CD4-positive, alpha-beta T cell (primary cell): Measurements from ENCODE around the gene GINS3. TPM values are rescaled to one million over a fixed set of nuclear protein-coding genes. Genes with fewer than 3 reads are reported as not detected.

Experiments used
- ATAC-seq: fragments of 200-7000 bp; cut with Tn5 transposase; one replicate; pipeline ENCODE4 v1.10.0; 2022; ENCODE audit warnings: mild to moderate bottlenecking; ENCODE audit not compliant: poor library complexity
- CTCF ChIA-PET: fragments of 350-600 bp; sonication (Branson Sonifier 250); formaldehyde crosslinking; loops from one replicate; lab custom pipeline; 2021; ENCODE audit warnings: antibody characterized with exemption, inconsistent platforms; lab: Charles Lee
- POLR2A ChIA-PET: fragments of 350-600 bp; sonication (Branson Sonifier 250); formaldehyde crosslinking; loops from one replicate; lab custom pipeline; 2021; ENCODE audit warnings: antibody characterized with exemption, inconsistent platforms; lab: Charles Lee
- DNase-seq, 14 experiments: peaks; one replicate each; pipeline ENCODE4 v3.0.0-alpha.2; 2013 to 2020; ENCODE audit warnings: mixed read lengths in 2 of 14
- H3K27ac ChIP-seq, 2 donors: one replicate each; pipeline versions ENCODE4 v1.5.1 to v1.7.0; 2013; ENCODE audit warnings: low read length in 2 of 2, low read depth in 1 of 2, mild to moderate bottlenecking in 1 of 2
- H3K27me3 ChIP-seq, 2 experiments: 1 replicate in 1 of 2; 2 replicates in 1 of 2; pipeline versions ENCODE4 v1.6.1 to v1.7.0; 2013; ENCODE audit warnings: low read length in 2 of 2, control low read depth in 1 of 2, mild to moderate bottlenecking in 1 of 2, moderate library complexity in 1 of 2; ENCODE audit not compliant: insufficient read depth in 2 of 2, control insufficient read depth in 1 of 2
- H3K36me3 ChIP-seq: one replicate; pipeline ENCODE4 v1.6.1; 2013; ENCODE audit warnings: low read length, control low read depth; ENCODE audit not compliant: insufficient read depth
- H3K4me1 ChIP-seq: one replicate; pipeline ENCODE4 v1.6.1; 2013; ENCODE audit warnings: low read length, control low read depth; ENCODE audit not compliant: insufficient read depth
- H3K4me3 ChIP-seq: one replicate; pipeline ENCODE4 v1.5.1; 2013; ENCODE audit warnings: mild to moderate bottlenecking, low read length, moderate library complexity
- H3K9me3 ChIP-seq, 2 experiments: 1 replicate in 1 of 2; 2 replicates in 1 of 2; pipeline versions ENCODE4 v1.6.1 to v1.7.0; 2013; ENCODE audit warnings: low read length in 2 of 2, mild to moderate bottlenecking in 2 of 2, control low read depth in 1 of 2, moderate library complexity in 1 of 2; ENCODE audit not compliant: control insufficient read depth in 1 of 2, insufficient read depth in 1 of 2
- H3K27ac Mint-ChIP-seq: one replicate; pipeline ENCODE4 v1.8.0; 2020; ENCODE audit warnings: mixed read lengths
- H3K27me3 Mint-ChIP-seq: one replicate; pipeline ENCODE4 v1.8.0; 2021; ENCODE audit warnings: mixed read lengths
- H3K36me3 Mint-ChIP-seq: one replicate; pipeline ENCODE4 v1.8.0; 2021; ENCODE audit warnings: low read depth, mixed read lengths
- H3K4me1 Mint-ChIP-seq: one replicate; pipeline ENCODE4 v1.8.0; 2021; ENCODE audit warnings: low read depth, mixed read lengths
- H3K4me3 Mint-ChIP-seq: one replicate; pipeline ENCODE4 v1.8.0; 2020; ENCODE audit warnings: mild to moderate bottlenecking, mixed read lengths
- H3K9me3 Mint-ChIP-seq: one replicate; pipeline ENCODE4 v1.8.0; 2020; ENCODE audit warnings: mixed read lengths
- CTCF ChIP-seq: fragments of 200-600 bp; IDR thresholded peaks from one replicate; pipeline ENCODE4 v1.8.0; 2022; ENCODE audit warnings: antibody characterized with exemption, mild to moderate bottlenecking
- intact Hi-C, 2 experiments: fragments of 100-400 bp; cut with DNase I in 1 of 2; cut with micrococcal nuclease in 1 of 2; formaldehyde crosslinking; loops; one replicate each; pipeline versions ENCODE4 v1.15.1 to v1.9.0; 2023 to 2025; cut with DNase I, micrococcal nuclease
- total RNA-seq, 174 experiments: library from RNA in 2 of 174; stranded (reverse) in 2 of 174; gene quantifications; one replicate each; pipeline ENCODE4 v1.2.3 and lab custom pipeline; 2021 to 2026

The GINS3 gene
- total RNA-seq, 2 experiments from 2014 or later = 0.27 to 0.36 TPM

- TF ChIP-seq CTCF = no peak
- Mint-ChIP-seq H3K36me3 (no peaks in the 10 kb centered on the region), H3K9me3 (no peaks in the 10 kb centered on the region), H3K4me3 (no peak overlapping the region), H3K27ac (no peak overlapping the region), H3K4me1 (no peaks in the 10 kb centered on the region), H3K27me3 (peaks cover 21% of the 10 kb centered on the region)
- H3K4me3 ChIP-seq = no peak overlapping the region
- H3K27ac ChIP-seq = no peak overlapping the region
- DNase-seq (no peak), ATAC-seq (no peak)
- peaks cover 0 to 16% of the 10 kb centered on the region in 2 experiments for H3K27me3 ChIP-seq
- intact Hi-C loops = no loop called here
- CTCF ChIA-PET = no interaction called here
- POLR2A ChIA-PET = no interaction called here
- no peaks in the 10 kb centered on the region for H3K4me1 ChIP-seq
- no peaks in the 10 kb centered on the region for H3K9me3 ChIP-seq
- H3K36me3 ChIP-seq = no peaks in the 10 kb centered on the region
Observed at GRCh38 chr16:58443783-58444182, 51.5 kb downstream of the GINS3 start.

DNA sequence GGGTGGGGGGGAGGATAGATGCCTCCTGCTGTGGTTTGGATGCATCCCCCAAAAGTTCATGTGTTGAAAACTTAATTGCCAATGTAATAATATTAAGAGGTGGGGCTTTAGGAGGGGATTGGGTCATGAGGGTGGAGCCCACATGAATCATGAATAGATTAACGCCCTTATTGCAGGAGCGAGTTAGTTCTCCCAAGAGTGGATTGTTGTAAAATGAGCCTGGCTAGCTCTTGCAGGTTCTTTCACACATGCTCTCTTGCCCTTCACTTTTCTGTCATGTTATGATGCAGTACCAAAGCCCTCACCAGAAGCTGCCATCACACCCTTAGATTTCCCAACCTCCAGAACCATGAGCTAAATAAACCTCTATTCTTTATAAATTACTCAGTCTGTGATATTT, 52.0 kb downstream of the GINS3 start:
- Histone ChIP-seq H3K4me1 (no peaks in the 10 kb centered on the region), H3K4me3 (no peak overlapping the region), H3K9me3 (no peaks in the 10 kb centered on the region), H3K36me3 (no peaks in the 10 kb centered on the region), H3K27me3 (peaks cover 0 to 16% of the 10 kb centered on the region in 2 experiments), H3K27ac (no peak overlapping the region)
- ATAC-seq = no peak
- no peak for TF ChIP-seq CTCF
- no peaks in the 10 kb centered on the region for H3K36me3 Mint-ChIP-seq
- no peak overlapping the region for H3K4me3 Mint-ChIP-seq
- H3K27ac Mint-ChIP-seq = no peak overlapping the region
- CTCF ChIA-PET = no interaction called here
- no peaks in the 10 kb centered on the region for H3K4me1 Mint-ChIP-seq
- intact Hi-C loops = no loop called here
- DNase-seq = no peak
- POLR2A ChIA-PET = no interaction called here
- peaks cover 21% of the 10 kb centered on the region for H3K27me3 Mint-ChIP-seq
- no peaks in the 10 kb centered on the region for H3K9me3 Mint-ChIP-seq

GRCh38 chr16:58448890-58449289, 56.6 kb downstream of the GINS3 start:
- intact Hi-C loops = no loop called here
- ATAC-seq (no peak), DNase-seq (no peak)
- H3K9me3 ChIP-seq = no peaks in the 10 kb centered on the region
- Mint-ChIP-seq H3K36me3 (no peaks in the 10 kb centered on the region), H3K4me3 (no peak overlapping the region), H3K27ac (no peak overlapping the region), H3K27me3 (peaks cover 9% of the 10 kb centered on the region), H3K9me3 (no peaks in the 10 kb centered on the region), H3K4me1 (no peaks in the 10 kb centered on the region)
- no peak overlapping the region for H3K27ac ChIP-seq
- no peak overlapping the region for H3K4me3 ChIP-seq
- CTCF ChIA-PET = no interaction called here
- POLR2A ChIA-PET = no interaction called here
- no peak for TF ChIP-seq CTCF
- no peaks in the 10 kb centered on the region for H3K4me1 ChIP-seq
- no peaks in the 10 kb centered on the region for H3K36me3 ChIP-seq
- peaks cover 4 to 9% of the 10 kb centered on the region in 2 experiments for H3K27me3 ChIP-seq
